Superior temporal gyrus (tissue), 1 donor: Measurements from ENCODE around the gene SUMO2.
"Not testable (repeated sequence)": the region's sequence is repeated elsewhere in the genome, so short reads cannot be mapped to it uniquely, and the experiment has no call there.

Source experiments
- DNase-seq: peaks from one replicate; pipeline ENCODE4 v3.0.0-alpha.2; 2016; ENCODE audit errors: extremely low spot score

The SUMO2 gene

GRCh38 chr17:75182569-75183436, at the start of gene SUMO2:
Gene SUMO2 (minus strand): TSS chr17:75182959. CDS start chr17:75182834, 125 bp downstream.
- DNase-seq = peak; percentile 86

DNA sequence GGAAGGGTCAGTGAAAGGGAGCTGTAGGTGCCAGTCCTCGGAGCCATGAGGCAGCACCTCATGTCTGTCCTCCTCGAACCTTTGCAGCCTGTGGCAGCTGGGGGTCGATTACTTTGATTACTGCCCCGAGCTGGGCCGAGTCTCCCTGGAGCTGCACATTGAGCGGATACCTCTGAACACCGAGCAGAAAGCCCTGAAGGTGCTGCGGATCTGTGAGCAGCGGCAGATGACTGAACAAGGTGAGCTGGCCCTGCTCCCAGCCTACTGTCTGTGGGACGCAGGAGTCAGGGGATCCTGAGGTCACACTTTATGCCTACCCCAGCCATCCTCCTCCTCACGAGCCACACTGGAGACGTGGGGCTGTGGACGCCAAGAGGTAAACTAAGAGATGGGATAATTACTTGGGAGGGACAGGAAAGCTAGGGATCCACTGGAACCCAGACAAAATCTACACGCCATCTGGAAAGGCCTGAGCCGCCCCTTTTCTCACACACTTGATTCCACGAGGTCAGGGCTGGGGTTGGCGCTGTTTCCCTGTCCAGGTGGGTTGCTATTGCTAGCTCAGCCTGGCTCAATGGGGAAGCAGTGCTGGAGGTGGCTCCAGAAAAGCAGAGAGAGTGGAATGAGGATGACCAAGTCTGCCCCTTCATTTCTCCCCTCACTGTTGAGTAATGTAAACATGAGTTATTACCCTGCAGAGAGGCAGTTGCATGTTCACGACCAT, 49.1 kb upstream of the SUMO2 start:
- no peak for DNase-seq

DNA sequence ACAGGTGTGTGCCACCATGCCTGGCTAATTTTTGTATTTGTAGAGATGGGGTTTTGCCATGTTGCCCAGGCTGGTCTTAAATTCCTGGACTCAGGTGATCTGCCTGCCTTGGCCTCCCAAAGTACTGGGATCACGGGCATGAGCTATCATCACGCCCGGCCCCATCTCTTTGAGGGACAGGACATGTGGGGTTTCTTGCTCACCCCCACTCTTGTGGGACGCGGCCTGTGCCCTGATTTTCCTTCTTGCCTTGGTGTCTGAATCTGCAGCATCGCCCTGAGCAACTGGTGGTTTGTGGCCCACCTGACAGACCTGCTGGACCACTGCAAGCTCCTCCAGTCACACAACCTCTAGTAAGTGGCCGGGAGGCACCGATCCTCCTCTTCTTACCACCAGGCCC, 48.3 kb upstream of the SUMO2 start:
- no peak for DNase-seq

DNA sequence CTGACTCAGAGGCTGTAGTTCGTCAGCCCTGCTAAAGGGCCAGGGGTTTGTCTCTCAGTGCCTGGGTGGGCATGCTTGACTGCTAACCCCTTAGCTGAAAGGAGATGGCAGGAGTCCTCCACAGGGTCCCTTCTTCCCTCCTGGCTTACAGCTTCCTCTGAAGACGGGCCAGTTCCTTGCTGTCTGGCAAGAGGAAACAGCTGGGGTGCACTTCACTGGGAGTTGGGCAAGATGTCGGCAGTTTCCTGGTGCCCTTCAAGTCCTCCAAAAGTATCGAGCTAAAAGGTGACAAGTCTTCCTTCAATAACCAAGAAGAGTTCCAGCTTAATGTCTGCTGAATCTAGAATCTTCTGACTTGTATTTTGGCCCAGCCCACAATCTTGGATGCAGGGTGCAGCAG, 46.1 kb upstream of the SUMO2 start:
- no peak for DNase-seq

DNA sequence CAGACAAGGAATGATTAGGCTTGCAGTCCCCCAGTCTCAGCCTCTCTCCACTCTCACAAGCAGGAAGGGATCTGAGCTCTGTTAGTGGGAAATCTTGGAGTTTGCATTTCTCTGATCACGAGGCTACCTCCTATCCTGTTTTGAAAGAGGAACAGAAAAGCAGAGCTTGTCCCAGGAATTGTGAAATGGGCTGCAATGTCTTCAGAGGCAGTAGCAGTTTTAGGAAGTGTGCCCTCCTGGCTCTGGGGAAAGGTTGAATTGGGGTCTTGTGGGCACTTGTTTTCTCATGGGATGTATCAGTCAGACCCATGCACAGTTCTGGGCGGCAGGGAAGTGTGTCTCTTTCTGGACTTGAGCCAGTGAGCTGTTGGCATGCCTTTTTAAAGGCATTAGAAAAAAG, 45.5 kb upstream of the SUMO2 start:
- DNase-seq = peak; percentile 46

- DNase-seq = no peak
Measured at GRCh38 chr17:75227729-75228128, 45.0 kb upstream of the SUMO2 start.

DNA sequence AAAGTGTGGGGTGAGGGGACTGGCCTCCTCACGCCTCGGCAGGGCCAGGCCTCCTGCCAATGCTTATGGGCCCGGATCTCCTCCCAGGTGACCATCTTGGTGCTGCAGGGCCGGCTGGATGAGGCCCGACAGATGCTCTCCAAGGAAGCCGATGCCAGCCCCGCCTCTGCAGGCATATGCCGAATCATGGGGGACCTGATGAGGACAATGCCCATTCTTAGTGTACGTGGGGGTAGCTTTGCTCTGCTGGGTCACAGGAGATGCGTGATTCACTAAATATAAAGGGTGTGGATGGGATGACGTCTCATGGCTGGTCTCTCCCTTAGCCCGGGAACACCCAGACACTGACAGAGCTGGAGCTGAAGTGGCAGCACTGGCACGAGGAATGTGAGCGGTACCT, 42.3 kb upstream of the SUMO2 start:
- no peak for DNase-seq

- DNase-seq = no peak
Measured at GRCh38 chr17:75219815-75220214, 37.1 kb upstream of the SUMO2 start.

DNA sequence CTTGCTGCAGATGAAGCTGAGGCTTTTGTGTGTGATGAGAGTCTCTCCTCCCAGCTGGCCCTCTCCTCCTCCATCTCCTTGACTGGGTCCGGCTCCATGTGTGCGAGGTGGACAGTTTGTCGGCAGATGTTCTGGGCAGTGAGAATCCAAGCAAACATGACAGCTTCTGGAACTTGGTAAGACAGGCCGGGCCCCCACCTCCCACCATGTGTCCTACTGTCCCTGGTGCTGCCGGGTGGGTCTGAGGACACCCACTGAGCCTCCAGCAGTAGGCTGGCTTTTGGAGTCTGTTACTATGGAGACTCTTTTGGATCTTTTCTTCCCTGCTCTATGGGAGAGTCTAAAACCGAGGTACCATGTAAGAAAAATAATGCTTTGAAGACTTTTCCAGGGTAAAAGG, 35.4 kb upstream of the SUMO2 start:
- no peak for DNase-seq

DNA sequence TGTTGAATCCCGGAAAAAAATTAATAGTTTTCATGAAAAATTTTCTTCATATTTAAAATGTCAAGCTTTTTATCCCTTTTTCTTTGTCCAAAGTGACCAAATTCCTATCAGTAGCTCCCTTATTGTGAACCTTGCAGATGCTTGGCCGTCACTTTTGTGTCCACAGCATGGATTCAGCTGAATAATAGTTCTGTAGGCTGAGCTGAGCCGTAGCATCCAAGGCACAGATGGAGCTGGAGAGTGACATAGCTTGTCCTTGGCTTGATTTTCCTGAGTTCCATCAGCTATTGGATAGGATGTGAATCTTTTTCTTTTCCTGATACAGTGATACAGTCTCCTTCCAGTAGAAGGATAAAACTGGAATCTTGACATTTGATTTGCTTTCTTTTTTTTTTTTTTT, 26.3 kb upstream of the SUMO2 start:
- DNase-seq = no peak

DNA sequence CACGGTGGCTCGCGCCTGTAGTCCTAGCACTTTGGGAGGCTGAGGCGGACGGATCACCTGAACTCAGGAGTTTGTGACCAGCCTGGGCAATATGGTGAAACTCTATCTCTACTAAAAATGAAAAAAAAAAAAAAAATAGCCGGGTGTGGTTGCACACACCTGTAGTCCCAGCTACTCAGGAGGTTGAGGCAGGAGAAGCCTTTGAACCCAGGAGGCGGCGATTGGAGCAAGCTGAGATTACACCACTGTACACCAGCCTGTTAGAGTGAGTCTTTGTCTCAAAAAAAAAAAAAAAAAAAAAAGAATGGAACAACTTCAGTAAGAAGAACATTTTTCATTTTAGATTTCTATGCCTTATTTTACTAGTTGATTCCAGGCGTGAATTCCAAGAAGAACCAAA, 25.4 kb upstream of the SUMO2 start:
- DNase-seq = no peak

DNA sequence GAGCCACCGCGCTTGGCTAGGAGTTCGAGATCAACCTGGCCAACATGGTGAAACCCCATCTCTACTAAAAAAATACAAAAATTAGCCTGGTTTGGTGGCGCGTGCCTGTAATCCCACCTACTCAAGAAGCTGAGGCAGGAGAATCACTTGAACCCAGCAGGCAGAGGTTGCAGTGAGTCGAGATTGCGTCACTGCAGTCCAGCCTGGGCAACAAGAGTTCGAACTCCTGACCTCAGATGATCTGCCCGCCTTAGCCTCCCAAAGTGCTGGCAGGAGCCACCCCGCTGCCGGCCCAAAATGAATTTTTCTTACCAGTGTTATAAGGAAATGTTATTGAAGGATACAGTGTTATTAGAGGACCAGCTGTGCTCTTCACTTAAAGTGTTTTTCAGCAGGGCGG, 25.0 kb upstream of the SUMO2 start:
- no peak for DNase-seq

DNA sequence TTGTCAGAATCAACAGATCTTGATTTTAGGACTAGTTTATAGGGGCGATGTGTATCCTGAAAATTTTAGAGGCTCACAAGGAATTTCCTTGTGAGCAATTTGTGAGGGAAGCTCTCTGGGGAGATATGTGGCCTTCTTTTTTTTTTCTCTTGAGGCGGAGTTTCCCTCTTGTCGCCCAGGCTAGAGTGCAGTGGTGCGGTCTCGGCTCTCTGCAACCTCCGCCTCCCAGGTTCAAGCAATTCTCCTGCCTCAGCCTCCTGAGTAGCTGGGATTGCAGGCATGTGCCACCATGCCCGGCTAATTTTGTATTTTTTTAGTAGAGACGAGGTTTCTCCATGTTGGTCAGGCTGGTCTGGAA, 24.3 kb upstream of the SUMO2 start:
- DNase-seq = not testable (repeated sequence)

GRCh38 chr17:75205793-75206163, 23.0 kb upstream of the SUMO2 start:
- DNase-seq = no peak

GRCh38 chr17:75205037-75205792, 22.5 kb upstream of the SUMO2 start, which contains the start of gene NUP85:
Gene NUP85 (plus strand): TSS chr17:75205679. CDS start chr17:75205762, 83 bp downstream.
- peak; percentile 93 for DNase-seq

DNA sequence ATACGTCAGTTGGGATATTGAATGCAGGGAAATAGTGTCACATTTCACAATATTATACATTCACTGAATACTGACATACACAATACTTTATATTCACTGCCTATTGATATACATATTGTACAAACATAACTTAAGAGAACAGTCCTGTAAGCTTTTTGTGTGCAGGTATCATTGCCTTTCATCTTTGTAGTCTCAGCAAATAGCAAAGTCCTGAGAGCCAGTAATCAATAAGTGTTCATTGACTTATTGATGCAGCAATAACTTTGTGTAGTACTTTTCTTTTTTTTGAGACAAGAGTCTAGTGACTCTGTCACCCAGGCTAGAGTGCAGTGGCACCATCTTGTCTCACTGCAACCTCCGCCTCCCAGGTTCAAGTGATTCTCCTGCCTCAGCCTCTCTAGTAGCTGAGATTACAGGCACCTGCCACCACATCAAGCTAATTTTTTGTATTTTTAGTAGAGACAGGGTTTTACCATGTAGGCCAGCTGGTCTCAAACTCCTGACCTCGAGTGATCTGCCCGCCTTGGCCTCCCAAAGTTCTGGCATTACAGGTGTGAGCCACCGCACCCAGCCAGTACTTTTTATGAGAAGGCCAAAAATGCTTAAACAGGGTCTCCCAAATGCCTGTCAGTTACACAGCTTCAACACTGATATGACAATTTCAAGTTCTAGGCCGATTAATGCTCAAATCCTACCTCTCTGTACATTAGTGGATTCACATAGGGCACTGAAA, 17.3 kb upstream of the SUMO2 start:
- no peak for DNase-seq

GRCh38 chr17:75194879-75195278, 12.1 kb upstream of the SUMO2 start:
- no peak for DNase-seq

- no peak for DNase-seq
Measured at GRCh38 chr17:75191584-75191983, 8.8 kb upstream of the SUMO2 start.

DNA sequence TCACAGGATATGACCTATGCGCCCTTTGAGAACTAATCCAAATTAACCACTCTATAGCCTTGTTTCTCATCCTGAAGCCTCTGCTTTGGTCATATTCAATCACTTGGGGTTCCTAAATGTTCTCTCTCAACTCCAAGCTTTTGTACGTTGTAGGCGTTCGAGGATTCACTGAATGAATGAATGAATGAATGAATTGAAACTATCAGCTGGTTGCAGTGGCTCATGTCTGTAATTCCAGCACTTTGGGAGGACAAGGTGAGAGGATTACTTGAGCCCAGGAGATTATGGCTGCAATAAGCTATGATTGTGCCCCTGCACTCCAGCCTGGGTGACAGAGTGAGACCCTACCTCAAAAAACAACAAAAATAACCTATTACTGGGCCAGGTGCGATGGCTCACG, 5.9 kb upstream of the SUMO2 start:
- DNase-seq = no peak

DNA sequence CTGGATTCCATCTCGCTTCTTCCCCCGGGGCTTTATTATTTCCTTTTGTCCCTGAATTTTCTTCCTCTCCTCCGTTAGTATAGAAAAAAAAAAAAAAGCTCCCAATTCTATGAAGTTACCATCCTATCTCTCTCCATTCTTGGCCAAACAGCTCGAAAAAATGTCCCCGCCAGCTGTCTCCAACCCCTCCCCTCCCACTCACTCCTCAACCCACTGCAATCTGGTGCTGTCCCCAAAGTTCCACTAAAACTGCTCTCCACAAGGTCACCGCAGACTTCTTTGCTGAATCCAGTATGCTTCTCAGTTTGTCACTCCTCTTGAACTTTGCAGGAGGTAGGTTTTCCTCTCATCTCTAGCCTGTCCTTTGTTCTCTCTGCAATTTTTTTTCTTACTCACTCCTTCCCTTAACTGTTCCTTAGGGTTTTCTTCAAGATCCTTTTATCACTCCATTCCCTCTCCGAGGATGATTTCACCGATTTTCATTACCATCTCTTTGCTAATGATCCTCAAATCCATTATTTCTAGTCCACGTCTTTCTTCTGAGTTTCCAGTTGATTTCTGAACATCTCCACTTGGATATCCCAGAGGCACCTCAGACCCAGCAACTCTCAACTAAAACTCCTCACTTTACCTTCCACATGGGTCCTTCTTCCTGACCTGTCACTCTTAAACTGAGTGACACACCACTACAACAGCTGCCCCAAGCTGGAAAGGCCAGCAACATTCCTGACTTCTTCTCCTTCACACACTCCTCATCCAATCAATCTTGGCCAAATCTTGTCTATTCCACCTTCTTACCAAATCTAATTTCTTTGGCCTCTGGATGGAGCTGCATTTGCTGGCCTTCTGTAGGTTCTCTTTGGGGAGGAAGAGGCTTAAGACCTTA, 1.5 kb upstream of the SUMO2 start:
- DNase-seq = no peak

GRCh38 chr17:75182319-75182568, 515 bp downstream of the SUMO2 start:
- no peak for DNase-seq
